GM12891 (cell line): ENCODE results near the gene DNAJB12.
A peak's percentile ranks its signal among the peaks of the same experiment; 100 is the strongest.

Source experiments
- DNase-seq: peaks from one replicate; pipeline ENCODE4 v3.0.0; 2011; ENCODE audit warnings: low spot score; ENCODE audit not compliant: insufficient read length
- FAIRE-seq: peaks from 2 replicates; lab custom pipeline; 2011; peaks lifted over from hg19 to GRCh38; lab: Jason Lieb, UNC
- PAX5 ChIP-seq: IDR thresholded peaks from 2 replicates; pipeline ENCODE4 v1.6.1; 2011; ENCODE audit warnings: low read length, moderate library complexity, mild to moderate bottlenecking; ENCODE audit not compliant: insufficient read depth, severe bottlenecking
- POLR2A ChIP-seq: IDR thresholded peaks from 2 replicates; pipeline ENCODE4 v1.6.1; 2011; ENCODE audit warnings: low read depth, low read length, control low read depth
- POLR2AphosphoS5 ChIP-seq: IDR thresholded peaks from 2 replicates; pipeline ENCODE4 v1.6.1; 2011; ENCODE audit warnings: low read depth, low read length, control low read depth
- POU2F2 ChIP-seq: IDR thresholded peaks from 2 replicates; pipeline ENCODE4 v1.6.1; 2011; ENCODE audit warnings: low read depth, mild to moderate bottlenecking, control low read depth, low read length, moderate library complexity
- SPI1 ChIP-seq: IDR thresholded peaks from 2 replicates; pipeline ENCODE4 v1.6.1; 2011; ENCODE audit warnings: low read depth, low read length, control low read depth
- TAF1 ChIP-seq: IDR thresholded peaks from 2 replicates; pipeline ENCODE4 v1.6.1; 2011; ENCODE audit warnings: low read depth, low read length, control low read depth

DNAJB12 gene

DNA sequence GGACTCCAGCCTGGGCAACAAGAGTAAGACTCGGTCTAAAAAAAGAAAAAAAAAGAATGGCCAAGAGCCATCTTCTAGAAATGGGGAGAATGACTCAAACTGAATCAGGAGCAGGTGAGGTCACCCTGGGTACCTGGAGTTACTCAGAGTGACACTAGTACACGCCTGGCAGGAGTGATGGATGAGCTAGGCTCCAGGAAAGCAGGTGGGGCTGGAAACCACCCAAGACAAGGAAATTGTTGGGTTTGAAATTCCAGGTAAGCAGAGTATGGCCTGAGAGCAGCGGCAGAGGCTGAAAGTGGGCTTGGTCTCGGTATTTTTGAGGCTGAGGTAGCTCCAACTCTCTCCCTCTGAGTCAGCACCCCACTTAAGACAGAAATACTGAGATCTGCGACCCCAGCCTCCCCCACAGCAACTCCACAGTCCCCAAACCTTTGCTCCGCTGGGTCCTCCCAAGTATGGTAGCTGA, 62.5 kb downstream of the DNAJB12 start:
- no peak for TF ChIP-seq POLR2A
- no peak for TF ChIP-seq TAF1
- TF ChIP-seq PAX5 = no peak
- TF ChIP-seq POLR2AphosphoS5 = no peak
- no peak for TF ChIP-seq POU2F2
- no peak for TF ChIP-seq SPI1
- FAIRE-seq (no peak), DNase-seq (no peak)

- FAIRE-seq (no peak), DNase-seq (no peak)
- TF ChIP-seq PAX5 (no peak), POU2F2 (no peak), POLR2A (no peak)
Measured at GRCh38 chr10:72291019-72291532, 63.6 kb downstream of the DNAJB12 start.

DNA sequence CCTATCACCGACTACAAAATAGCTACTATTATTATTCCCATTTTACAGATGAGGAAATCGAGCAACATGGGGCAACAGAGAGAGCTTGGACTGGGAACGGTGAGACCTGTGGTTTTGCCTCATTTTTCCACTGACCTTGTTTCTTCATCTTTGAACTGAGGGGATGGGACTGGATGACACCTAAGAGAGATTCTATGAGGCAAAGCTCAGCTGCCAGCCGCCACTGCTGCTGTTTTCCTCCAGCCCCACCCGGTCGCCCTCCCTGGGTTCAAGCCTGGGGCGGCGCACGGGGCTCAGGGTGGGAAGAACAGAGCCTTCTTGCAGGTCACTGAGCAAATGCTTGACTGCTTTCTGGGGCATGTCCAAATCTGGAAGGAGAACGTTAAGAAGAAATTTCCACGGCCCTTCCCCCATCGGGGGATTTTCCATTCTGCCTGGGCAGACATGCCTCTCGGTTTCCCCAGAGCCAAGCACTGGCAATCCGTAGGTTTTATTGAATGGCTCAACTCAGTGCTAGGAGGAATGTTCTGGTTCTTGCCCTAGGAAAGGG, 68.7 kb downstream of the DNAJB12 start:
- no peak for TF ChIP-seq SPI1
- TF ChIP-seq POLR2AphosphoS5 = no peak
- no peak for TF ChIP-seq POLR2A
- TF ChIP-seq PAX5 = no peak
- TF ChIP-seq TAF1 = no peak
- TF ChIP-seq POU2F2 = no peak
- DNase-seq = no peak
- peak; percentile 50 for FAIRE-seq

GRCh38 chr10:72283131-72283530, 71.6 kb downstream of the DNAJB12 start:
- FAIRE-seq (no peak), DNase-seq (no peak)
- TF ChIP-seq POLR2AphosphoS5 (no peak), SPI1 (no peak), TAF1 (no peak), PAX5 (no peak), POLR2A (no peak), POU2F2 (no peak)
